Hepatocyte (in vitro differentiated cells): ENCODE measurements around the gene CARS2.

Experiments
- EZH2 ChIP-seq: fragments of 200-600 bp; sonication (generic); IDR thresholded peaks from 2 replicates; pipeline ENCODE4 v1.6.1; 2016; ENCODE audit warnings: antibody characterized with exemption, mild to moderate bottlenecking, borderline replicate concordance
- TF ChIP-seq, protein P1 (sequence below): fragments of 200-600 bp; sonication (generic); IDR thresholded peaks from 2 replicates; pipeline ENCODE4 v1.5.1; 2016; ENCODE audit warnings: antibody characterized with exemption, mild to moderate bottlenecking; ENCODE audit not compliant: poor library complexity

DNA sequence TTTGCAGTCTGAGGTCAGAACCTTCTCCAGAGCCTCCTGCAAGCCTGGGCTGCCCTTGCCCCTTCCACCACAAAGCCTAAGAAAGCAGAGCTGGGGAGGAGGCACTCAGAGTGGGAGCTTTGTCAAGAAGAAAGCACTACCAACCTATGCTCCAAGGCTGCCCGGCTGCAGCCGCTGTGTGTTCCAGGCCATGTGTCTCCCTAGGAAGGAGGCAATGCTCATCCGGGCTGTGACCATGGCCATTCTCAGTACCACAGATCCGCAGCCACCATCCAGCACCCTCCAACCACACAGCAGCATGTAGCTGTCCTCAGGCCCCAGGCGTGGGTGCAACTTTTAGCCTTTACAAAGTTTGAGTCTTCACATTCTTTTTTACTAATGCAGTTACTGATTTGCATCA is 22.0 kb downstream of the CARS2 start:
- TF ChIP-seq, protein P1, sequence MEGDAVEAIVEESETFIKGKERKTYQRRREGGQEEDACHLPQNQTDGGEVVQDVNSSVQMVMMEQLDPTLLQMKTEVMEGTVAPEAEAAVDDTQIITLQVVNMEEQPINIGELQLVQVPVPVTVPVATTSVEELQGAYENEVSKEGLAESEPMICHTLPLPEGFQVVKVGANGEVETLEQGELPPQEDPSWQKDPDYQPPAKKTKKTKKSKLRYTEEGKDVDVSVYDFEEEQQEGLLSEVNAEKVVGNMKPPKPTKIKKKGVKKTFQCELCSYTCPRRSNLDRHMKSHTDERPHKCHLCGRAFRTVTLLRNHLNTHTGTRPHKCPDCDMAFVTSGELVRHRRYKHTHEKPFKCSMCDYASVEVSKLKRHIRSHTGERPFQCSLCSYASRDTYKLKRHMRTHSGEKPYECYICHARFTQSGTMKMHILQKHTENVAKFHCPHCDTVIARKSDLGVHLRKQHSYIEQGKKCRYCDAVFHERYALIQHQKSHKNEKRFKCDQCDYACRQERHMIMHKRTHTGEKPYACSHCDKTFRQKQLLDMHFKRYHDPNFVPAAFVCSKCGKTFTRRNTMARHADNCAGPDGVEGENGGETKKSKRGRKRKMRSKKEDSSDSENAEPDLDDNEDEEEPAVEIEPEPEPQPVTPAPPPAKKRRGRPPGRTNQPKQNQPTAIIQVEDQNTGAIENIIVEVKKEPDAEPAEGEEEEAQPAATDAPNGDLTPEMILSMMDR = no peak
- no peak for TF ChIP-seq EZH2
